Activated T-helper 2 cell treated with anti-CD3 and anti-CD28 coated beads, Interferon-gamma antibody, Interleukin-2, Interleukin-4, amounts not matched to agents 10 μg/mL and 5 μg/mL and 100 μg/mL, durations not matched to agents 14 hours and 24 hours and 36 hours (primary cell): Measurements from ENCODE around the gene FHOD1. TPM values are rescaled to one million over a fixed set of nuclear protein-coding genes. Genes with fewer than 3 reads are reported as not detected.

Experiments
- DNase-seq: peaks from one replicate; pipeline ENCODE4 v3.0.0; 2021; ENCODE audit warnings: low spot score
- H3K27ac Mint-ChIP-seq: one replicate; pipeline ENCODE4 v1.8.0; 2021; ENCODE audit warnings: mixed read lengths
- H3K27me3 Mint-ChIP-seq: one replicate; pipeline ENCODE4 v1.8.0; 2021; ENCODE audit warnings: low read depth, mixed read lengths
- H3K36me3 Mint-ChIP-seq: one replicate; pipeline ENCODE4 v1.8.0; 2021; ENCODE audit warnings: low read depth, mixed read lengths
- H3K4me1 Mint-ChIP-seq: one replicate; pipeline ENCODE4 v1.8.0; 2021; ENCODE audit warnings: low read depth, mixed read lengths
- H3K4me3 Mint-ChIP-seq: one replicate; pipeline ENCODE4 v1.8.0; 2021; ENCODE audit warnings: low read depth, mild to moderate bottlenecking, moderate library complexity, mixed read lengths
- H3K9me3 Mint-ChIP-seq: one replicate; pipeline ENCODE4 v1.8.0; 2021; ENCODE audit warnings: mixed read lengths
- intact Hi-C: fragments of 100-400 bp; cut with micrococcal nuclease; formaldehyde crosslinking; loops from one replicate; pipeline ENCODE4 v1.15.1; 2023
- total RNA-seq: library from RNA; stranded (reverse); gene quantifications from 2 replicates; pipeline ENCODE4 v1.2.3, GENCODE V29; 2022

The FHOD1 gene
- 134 and 141 TPM in 2 replicates for total RNA-seq

DNA sequence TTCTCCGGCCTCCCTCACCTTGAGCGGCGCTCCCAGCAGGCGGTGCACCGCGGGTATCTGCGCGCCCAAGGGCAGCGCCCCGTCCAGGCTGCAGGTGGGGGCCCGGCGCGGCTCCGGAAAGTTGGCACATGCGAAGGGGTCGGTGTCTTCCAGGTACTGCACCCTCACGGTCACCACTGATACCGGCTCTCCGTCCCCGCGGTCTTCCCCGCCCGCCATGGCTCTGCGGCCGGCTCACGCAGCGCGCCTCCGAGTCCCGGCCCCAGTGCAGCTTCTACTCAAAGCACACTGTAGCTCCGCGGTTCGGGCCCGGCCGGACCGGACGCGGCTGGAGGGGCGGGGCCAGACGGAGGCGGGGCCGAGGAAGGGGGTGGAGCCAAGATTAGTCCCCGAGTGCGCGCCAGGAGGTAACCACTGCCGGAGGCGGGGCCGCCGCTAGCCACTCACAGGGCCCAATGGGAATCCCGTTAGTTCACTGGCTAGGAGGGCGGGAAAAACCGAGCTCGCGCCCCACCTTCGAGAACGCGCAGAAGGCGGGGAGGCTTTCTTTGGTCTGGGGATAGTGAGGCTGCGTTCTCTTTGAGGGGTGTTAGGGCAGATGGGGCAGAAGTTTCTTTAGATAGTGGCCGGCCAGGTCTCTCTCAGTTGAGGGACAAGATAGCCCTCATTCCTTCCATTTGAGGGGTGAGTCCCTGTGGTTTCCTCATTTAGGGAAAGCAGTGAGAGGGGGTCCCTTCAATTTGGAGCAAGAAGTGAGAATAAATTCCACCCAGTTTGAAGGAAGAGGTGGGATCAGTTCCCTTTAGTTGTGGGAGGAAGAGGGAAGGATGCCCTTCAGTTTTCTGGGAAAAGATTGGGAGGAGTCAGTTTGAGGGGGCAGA lies at the start of gene FHOD1:
FHOD1 (minus strand) TSS at position 290 of the 881 bp plus-strand sequence; CDS start at position 219, 71 bp downstream.
- H3K27ac Mint-ChIP-seq, result peak within 1 kb of the TSS; percentile 77
- intact Hi-C loops, result loop anchor here (2.0 to 10.0 kb wide), 6 partner anchors 31 to 597 kb away; partner anchors contain the start of genes ACD, AGRP, ATP6V0D1 and CENPT
- peak; percentile 98 for DNase-seq
- peak within 1 kb of the TSS; percentile 82 for H3K4me3 Mint-ChIP-seq
- H3K27me3 Mint-ChIP-seq, result peaks cover 12% of the 10 kb centered on the region
- H3K4me1 Mint-ChIP-seq, result peaks cover 45% of the 10 kb centered on the region
- H3K9me3 Mint-ChIP-seq, result no peaks in the 10 kb centered on the region
- peaks cover 6% of the 10 kb centered on the region for H3K36me3 Mint-ChIP-seq

DNA sequence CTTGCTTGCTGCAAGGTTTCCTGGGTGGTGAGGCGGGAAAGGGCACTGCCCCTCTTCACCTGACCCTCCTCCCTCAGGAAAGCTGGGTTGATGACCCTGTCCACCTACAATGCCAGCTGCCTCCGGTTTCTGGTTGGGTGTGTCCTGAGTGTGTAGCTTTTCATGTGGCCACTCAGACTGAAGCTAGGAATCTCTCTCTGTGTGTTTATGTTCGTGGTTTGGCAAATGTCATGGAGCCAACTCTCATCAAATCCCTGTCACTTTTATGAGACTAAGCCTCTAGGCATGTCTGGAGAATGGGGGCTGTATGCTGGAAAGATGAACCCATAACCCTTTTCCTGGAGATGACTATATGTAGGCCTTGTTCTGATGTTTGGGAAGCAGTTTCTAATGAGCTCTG lies 49.1 kb upstream of the FHOD1 start:
- intact Hi-C loops, result no loop called here
- Mint-ChIP-seq H3K27me3 (no peaks in the 10 kb centered on the region), H3K27ac (no peak overlapping the region), H3K9me3 (no peaks in the 10 kb centered on the region), H3K4me1 (no peaks in the 10 kb centered on the region), H3K4me3 (no peak overlapping the region), H3K36me3 (no peaks in the 10 kb centered on the region)
- no peak for DNase-seq

- Mint-ChIP-seq H3K27ac (no peak overlapping the region), H3K27me3 (no peaks in the 10 kb centered on the region), H3K4me1 (no peaks in the 10 kb centered on the region), H3K9me3 (no peaks in the 10 kb centered on the region), H3K36me3 (no peaks in the 10 kb centered on the region), H3K4me3 (no peak overlapping the region)
- no peak for DNase-seq
- intact Hi-C loops, result no loop called here
Observed at GRCh38 chr16:67294938-67295361, 47.7 kb upstream of the FHOD1 start.

DNA sequence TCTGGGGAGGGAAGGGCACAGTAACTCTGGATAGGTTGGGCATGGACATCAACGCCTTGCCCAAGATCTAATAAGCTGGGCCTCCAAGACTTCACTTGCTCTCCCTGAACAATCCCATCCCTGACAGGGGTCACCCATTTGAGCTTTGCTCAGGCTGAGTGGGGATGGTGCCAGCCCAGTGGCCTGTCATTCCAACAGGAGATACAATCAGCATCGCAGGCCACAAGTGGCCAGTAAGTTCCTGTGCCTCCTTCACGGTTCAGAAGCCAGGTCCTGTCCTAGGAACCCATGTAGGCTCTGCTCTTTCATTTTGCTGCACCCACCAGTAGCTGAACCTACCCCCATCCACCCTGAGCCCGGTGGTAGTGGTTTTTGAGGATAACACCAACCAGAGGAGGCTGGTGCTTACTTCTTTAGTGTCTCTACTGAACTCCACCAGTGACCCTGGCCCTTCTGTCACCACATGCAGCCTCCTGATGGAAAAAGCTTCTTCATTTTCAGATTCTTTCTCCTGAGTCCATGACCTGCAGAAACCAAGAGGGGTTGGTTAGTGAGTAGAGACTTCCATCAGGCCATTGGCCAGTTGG lies 47.0 kb upstream of the FHOD1 start:
- H3K27ac Mint-ChIP-seq, result no peak overlapping the region
- no peak for DNase-seq
- H3K4me3 Mint-ChIP-seq, result no peak overlapping the region
- H3K27me3 Mint-ChIP-seq, result no peaks in the 10 kb centered on the region
- no peaks in the 10 kb centered on the region for H3K9me3 Mint-ChIP-seq
- intact Hi-C loops, result no loop called here
- no peaks in the 10 kb centered on the region for H3K4me1 Mint-ChIP-seq
- H3K36me3 Mint-ChIP-seq, result no peaks in the 10 kb centered on the region

- Mint-ChIP-seq H3K9me3 (no peaks in the 10 kb centered on the region), H3K36me3 (no peaks in the 10 kb centered on the region), H3K4me3 (no peak overlapping the region), H3K27ac (no peak overlapping the region), H3K4me1 (no peaks in the 10 kb centered on the region), H3K27me3 (no peaks in the 10 kb centered on the region)
- no peak for DNase-seq
- intact Hi-C loops, result no loop called here
Observed at GRCh38 chr16:67291461-67291860, 44.2 kb upstream of the FHOD1 start.

- Mint-ChIP-seq H3K9me3 (no peaks in the 10 kb centered on the region), H3K27me3 (no peaks in the 10 kb centered on the region), H3K27ac (no peak overlapping the region), H3K4me1 (no peaks in the 10 kb centered on the region), H3K36me3 (peaks cover 1% of the 10 kb centered on the region), H3K4me3 (no peak overlapping the region)
- intact Hi-C loops, result no loop called here
- DNase-seq, result no peak
Observed at GRCh38 chr16:67287960-67288359, 40.7 kb upstream of the FHOD1 start.

DNA sequence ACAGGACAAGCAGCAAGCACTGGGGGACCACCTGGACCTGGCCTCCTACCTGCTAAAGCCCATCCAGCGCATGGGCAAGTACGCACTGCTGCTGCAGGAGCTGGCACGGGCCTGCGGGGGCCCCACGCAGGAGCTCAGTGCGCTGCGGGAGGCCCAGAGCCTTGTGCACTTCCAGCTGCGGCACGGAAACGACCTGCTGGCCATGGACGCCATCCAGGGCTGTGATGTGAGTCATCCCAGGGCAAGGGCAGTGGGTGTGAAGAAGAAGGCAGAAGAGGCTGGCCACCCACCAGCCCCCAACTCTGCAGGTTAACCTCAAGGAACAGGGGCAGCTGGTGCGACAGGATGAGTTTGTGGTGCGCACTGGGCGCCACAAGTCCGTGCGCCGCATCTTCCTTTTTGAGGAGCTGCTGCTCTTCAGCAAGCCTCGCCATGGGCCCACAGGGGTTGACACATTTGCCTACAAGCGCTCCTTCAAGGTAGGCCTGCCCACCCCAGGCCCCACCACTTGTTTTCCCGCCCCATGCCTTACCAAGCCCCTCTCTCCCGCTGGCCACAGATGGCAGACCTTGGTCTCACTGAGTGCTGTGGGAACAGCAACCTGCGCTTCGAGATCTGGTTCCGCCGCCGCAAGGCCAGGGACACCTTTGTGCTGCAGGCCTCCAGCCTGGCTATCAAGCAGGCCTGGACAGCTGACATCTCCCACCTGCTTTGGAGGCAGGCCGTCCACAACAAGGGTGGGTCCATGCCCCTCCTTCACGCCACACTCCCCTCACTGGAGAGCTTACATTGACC lies 39.4 kb upstream of the FHOD1 start:
- Mint-ChIP-seq H3K4me3 (no peak overlapping the region), H3K27ac (no peak overlapping the region)

DNA sequence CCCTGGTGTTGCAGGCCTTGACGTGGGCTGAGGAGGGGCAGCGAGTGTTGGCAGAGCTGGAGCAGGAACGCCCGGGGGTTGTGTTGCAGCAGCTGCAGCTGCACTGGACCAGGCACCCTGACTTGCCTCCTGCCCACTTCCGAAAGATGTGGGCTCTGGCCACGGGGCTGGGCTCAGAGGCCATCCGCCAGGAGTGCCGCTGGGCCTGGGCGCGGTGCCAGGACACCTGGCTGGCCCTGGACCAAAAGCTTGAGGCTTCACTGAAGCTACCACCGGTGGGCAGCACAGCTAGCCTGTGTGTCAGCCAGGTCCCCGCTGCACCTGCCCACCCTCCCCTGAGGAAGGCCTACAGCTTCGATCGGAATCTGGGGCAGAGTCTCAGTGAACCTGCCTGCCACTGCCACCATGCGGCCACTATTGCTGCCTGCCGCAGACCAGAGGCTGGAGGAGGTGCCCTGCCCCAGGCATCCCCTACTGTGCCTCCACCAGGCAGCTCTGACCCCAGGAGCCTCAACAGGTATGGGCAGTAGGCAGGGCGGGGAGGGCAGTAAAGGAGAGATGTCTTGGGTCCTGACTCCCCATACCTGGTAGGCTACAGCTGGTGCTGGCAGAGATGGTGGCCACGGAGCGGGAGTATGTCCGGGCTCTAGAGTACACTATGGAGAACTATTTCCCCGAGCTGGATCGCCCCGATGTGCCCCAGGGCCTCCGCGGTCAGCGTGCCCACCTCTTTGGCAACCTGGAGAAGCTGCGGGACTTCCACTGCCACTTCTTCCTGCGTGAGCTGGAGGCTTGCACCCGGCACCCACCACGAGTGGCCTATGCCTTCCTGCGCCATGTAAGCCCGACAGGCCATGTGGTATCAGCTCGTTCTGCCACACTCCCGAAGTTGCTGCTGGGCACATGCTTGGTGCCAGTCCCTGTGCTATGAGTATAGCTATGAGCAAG lies 37.7 kb upstream of the FHOD1 start:
- Mint-ChIP-seq H3K4me3 (no peak overlapping the region), H3K9me3 (no peaks in the 10 kb centered on the region), H3K4me1 (peaks cover 3% of the 10 kb centered on the region), H3K27ac (no peak overlapping the region), H3K36me3 (peaks cover 3% of the 10 kb centered on the region), H3K27me3 (no peaks in the 10 kb centered on the region)
- DNase-seq, result no peak
- intact Hi-C loops, result no loop called here

More for the DNA sequence above, 39.4 kb upstream of the FHOD1 start:
- no peak for DNase-seq
- intact Hi-C loops, result no loop called here
- H3K4me1 Mint-ChIP-seq, result no peaks in the 10 kb centered on the region
- H3K9me3 Mint-ChIP-seq, result no peaks in the 10 kb centered on the region
- H3K36me3 Mint-ChIP-seq, result peaks cover 3% of the 10 kb centered on the region
- H3K27me3 Mint-ChIP-seq, result no peaks in the 10 kb centered on the region

- H3K4me3 Mint-ChIP-seq, result no peak overlapping the region
- intact Hi-C loops, result no loop called here
- H3K27ac Mint-ChIP-seq, result no peak overlapping the region
- H3K9me3 Mint-ChIP-seq, result no peaks in the 10 kb centered on the region
- H3K27me3 Mint-ChIP-seq, result no peaks in the 10 kb centered on the region
- no peak for DNase-seq
- peaks cover 3% of the 10 kb centered on the region for H3K4me1 Mint-ChIP-seq
- peaks cover 3% of the 10 kb centered on the region for H3K36me3 Mint-ChIP-seq
Observed at GRCh38 chr16:67283826-67284555, 36.7 kb upstream of the FHOD1 start.

GRCh38 chr16:67283039-67283825 lies 36.0 kb upstream of the FHOD1 start:
- intact Hi-C loops, result no loop called here
- no peak for DNase-seq
- Mint-ChIP-seq H3K9me3 (no peaks in the 10 kb centered on the region), H3K36me3 (peaks cover 3% of the 10 kb centered on the region), H3K27me3 (no peaks in the 10 kb centered on the region), H3K4me1 (peaks cover 7% of the 10 kb centered on the region), H3K27ac (no peak overlapping the region), H3K4me3 (no peak overlapping the region)

DNA sequence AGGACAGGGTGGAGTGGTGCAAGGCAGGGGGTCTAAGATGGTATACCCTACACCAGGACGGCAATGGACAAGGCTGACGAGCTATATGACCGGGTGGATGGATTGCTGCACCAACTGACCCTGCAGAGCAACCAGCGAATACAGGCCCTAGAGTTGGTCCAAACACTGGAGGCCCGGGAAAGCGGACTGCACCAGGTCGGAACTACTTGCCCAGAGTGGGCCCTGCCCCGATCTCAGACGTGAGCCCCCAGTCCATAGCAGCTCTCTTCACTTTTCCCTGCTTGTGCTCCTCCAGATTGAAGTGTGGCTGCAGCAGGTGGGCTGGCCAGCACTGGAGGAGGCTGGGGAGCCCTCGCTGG lies 35.1 kb upstream of the FHOD1 start:
- Mint-ChIP-seq H3K27me3 (no peaks in the 10 kb centered on the region), H3K4me1 (peaks cover 13% of the 10 kb centered on the region), H3K36me3 (peaks cover 6% of the 10 kb centered on the region), H3K9me3 (no peaks in the 10 kb centered on the region), H3K27ac (no peak overlapping the region), H3K4me3 (no peak overlapping the region)
- intact Hi-C loops, result no loop called here
- no peak for DNase-seq
